Activated CD4-positive, alpha-beta T cell treated with anti-CD3 and anti-CD28 coated beads, Interleukin-2, Interleukin-6, amounts not matched to agents 100 ng/mL and 50 ng/mL, durations not matched to agents 16 hours and 8 hours (primary cell): ENCODE data around the gene NUDC.
"Not testable (repeated sequence)": the region's sequence is repeated elsewhere in the genome, so short reads cannot be mapped to it uniquely, and the experiment has no call there.

Source experiments
- DNase-seq: peaks from one replicate; pipeline ENCODE4 v3.0.0-alpha.2; 2020

The NUDC gene

DNA sequence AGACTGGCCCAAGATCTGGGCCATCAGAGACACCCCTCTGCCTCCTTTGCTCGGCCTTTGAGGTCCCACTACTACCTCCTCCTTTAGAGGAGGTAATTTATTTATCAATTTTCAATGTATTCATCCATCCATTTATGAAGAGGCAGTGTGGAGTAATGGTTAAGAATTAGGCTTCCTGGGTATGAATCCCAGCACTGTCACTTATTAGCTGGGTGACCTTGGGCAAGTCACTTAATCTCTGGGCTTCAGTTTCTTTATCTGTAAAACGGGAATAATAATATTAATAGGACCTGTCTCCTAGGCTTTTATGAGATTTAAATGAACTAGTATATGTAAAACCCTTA, 9.4 kb upstream of the NUDC start:
- DNase-seq: no peak

DNA sequence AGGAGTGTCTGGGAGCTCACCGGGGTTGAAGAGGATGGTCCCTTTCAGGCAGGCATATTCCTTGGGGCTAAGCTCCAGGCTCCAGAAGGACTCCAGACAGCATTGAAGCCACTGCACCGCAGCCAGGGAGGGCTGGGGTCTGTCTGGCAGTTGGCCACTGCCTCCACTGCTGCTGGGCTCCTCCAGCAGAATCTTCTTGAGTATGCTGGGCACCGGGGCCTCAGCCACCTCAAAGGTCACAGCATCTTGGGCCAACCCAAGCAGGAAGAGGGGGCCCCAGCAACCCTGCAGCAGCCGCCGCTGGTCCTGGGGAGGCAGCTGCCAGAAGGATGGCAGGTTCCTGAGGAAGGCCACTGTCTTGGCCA, 8.2 kb upstream of the NUDC start:
- DNase-seq: no peak

DNA sequence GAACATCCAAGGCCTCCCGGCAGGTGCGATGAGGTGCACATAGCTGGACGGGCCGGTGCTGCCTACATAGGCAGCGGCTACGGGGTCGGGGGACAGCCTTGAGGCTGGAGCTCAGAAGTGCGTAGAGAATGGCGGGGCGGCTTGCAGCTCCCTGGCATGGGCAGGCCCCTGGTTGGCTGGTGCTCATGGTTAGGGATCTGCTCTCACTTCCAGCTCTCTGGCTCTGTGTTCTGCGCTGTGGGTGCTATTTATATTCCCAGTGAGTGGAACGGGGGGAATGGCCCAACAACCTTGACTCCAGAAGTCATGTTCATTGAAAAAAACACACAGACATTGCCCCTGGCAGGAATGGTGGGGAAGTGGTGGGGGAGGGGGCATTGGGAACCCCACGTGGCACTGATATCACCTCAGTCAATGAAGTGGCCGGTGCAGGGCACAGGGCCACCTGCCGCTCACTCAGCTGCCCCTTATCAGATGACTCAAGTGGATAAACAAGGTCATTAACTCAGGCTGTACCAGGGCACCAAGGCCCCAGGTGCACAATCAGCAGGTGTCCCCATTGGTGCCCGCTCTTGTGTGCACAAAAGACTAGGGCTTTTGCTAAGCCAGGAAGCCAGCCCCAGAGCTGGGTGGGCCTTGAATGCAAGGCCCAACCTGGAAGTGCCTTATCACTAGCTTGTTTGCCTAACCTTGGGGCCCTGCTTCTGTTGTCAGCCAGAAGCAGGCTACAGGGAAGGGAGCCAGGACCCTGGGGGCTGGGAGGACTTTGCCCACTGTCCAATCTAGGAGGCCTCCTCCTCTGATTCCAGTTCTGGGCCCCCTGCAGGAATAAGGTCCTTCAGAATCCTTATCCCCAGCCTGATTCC, 7.6 kb upstream of the NUDC start, which contains the start of gene NR0B2:
NR0B2 (minus strand) TSS at position 222 of the 866 bp plus-strand sequence; CDS start at position 187, 35 bp downstream.
- no peak for DNase-seq

DNA sequence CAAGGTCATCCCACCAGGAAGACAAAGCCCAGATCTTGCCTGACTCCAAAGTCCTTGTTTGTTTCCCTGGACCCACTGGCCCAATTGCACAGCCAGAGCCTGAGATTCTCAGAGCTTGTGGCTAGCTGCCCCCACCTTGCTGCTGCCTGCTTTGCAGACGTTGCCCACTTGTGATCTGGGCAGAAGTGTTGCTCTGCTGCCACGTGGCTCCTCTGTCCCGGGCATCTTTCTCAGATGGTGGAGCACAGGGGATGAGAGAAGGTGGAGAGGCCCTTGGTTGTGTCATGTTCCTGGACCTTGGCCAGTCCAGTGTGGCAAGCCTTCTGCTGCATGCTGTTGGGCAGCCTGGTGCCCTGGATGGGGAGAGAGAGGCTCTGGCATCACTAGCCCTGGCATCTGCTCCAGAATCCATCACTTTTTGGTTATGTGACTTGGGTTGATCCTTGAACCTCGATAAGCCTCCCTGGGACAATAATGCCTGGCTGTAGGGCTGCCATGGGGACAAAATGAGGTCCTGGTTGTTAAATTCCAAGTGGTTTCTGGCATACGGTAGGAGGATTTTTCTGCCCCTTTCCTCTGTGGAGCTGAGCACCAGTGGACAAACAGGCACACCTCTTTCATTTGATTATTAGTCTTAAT, 6.2 kb upstream of the NUDC start:
- DNase-seq: no peak

DNA sequence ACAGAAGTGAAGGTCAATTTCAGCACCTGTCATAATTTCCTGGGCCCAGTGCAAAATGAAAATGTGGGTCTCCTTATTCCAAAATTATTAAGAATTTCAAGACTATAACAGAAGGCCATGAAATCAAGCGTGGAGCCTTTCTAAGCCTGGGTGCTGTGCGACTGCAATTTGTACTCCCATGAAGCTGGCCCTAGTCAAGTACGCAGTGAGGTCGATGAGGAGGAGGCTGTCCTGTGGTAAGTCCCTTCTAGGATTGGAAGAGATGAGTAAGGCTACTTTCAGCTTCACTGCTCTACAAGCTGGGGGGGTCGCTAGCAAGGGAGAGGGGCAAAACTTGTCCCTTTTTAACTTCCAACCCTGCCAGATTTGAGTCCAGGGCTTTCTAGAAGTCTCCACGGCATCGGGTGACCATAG, 410 bp upstream of the NUDC start:
- no peak for DNase-seq

DNA sequence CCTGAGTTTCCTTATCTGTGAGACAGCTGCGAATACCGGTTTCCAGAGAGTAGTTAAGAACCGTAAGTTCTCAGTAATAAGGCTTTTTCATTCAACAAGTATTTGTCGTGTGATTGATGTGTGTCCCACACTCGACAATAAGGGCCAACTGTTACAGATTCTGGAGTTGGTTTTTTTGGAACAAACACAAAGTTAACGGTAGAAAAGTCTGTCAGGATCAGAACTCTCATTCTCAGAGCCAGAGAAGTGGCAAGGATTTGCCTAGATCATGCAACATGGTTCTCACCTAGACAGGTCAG, 837 bp downstream of the NUDC start:
- DNase-seq: no peak

DNA sequence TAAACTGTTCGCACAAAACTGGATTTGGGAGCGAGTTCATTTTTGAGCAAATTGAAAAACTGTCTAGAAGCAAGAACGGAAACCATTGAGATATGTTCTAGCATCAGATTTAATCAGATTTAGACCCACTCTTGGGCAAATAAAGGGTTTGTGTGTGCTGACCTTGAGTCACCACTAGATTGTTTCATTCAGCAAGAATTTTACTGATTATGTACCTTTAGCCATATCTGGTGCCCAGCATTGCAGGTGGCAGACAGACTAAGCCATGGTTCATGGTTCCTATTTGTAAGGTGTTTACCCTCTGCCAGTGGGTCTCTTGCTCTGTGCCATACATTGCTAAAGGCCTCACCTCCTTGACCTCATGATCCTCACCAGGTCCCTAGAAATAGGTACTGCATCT, 1.4 kb downstream of the NUDC start:
- no peak for DNase-seq

DNA sequence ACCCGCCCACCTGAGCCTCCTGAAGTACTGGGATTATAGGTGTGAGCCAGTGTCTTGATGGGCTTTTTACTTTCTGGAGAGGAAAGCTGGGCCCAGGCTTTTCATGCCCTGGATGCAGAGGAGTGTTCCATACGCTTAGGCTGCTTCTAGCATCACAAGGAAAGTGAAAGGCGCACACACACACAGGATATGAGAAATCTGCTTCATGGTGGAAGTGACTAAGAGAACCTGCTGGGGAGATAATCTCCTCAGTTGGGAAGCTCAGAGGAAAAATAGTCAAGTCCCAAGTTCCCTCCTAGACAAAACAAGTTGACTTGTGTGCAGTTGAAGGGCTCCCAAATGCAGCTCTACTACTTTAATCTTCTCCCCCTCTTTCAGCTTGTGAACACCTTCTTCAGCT, 2.2 kb downstream of the NUDC start:
- peak; percentile 32 for DNase-seq

DNA sequence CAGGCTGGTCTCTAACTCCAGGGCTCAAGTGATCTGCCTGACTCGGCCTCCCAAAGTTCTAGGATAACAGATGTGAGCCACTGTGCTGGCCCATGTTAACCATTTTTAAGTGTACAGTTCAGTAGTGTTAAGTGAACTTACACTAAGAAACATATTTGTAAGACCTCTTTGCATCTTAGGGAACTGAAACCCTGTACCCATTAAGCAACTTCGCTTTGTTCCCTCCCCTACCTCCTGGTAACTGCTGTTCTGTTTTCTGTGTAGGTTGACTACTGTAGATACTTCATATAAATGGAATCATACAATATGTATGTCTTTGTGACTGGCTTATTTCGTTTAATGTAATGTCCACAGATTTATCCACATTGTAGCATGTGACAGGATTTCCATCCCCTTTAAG, 11.0 kb downstream of the NUDC start:
- DNase-seq: no peak

DNA sequence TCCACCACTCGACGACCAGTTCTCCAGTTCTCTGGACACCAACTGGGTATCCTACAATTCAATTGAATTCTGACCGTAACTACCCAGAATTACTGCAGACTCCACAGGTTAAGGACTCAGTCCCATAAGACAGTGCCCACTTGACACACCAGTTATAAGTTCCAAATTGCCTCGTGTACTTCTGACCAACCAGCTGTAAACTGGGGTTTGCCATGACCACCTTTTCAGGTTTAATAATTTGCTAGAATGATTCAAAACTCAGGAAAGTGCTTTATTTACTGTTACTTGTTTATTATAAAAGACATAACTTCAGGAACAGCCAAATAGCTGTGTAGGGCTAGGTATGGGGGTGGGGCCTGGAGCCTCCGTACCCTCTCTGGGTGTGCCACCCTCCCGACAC, 15.3 kb downstream of the NUDC start:
- DNase-seq: no peak

DNA sequence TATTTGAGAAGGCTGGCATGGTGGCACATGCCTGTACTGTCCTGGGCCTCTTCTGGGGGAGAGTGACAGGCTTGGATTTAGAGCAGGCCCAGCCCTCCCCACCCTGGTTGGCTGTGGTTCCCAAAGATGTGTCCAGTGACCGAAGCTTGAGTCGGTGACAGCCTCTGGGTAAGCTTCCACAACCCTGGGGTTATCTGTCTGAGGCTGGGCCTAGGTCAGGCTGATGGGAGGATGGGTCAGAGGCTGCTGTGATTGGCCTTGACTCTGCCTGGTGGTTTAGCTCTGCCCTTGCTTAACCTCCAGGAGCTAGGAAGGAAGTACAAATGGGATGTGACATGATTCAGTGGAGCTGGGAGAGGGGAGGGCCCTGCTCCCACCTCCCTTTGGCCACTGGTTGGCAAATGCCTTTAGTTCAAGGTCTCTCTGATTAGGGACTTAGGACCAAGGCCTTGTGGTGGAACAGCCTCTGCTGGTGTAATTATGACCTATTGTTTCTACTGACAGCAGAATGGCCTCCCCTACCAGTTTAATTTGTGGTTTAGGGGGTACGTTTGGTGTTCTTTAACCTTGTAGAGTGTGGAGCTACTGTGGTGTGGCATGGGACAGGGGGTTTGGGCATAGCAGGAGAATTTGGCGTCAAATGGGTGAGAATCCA, 16.6 kb downstream of the NUDC start:
- DNase-seq: no peak

DNA sequence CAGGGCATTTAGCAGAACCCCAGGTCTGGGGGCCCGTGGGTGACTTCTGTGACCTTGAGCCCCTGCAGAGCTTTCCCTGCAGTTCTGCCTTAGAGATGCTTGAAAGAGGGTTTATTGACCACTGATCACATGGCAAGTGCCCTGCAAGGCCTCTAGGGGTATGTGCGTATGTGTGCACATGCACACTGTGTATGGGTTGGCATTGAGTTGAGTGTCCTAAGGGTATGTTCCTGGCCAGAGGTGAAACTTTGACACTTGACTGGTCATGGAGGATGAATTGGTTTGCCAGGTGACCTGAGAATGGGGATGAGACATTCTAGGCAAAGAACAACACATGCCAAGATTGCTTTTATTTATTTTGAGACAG, 17.1 kb downstream of the NUDC start:
- no peak for DNase-seq

DNA sequence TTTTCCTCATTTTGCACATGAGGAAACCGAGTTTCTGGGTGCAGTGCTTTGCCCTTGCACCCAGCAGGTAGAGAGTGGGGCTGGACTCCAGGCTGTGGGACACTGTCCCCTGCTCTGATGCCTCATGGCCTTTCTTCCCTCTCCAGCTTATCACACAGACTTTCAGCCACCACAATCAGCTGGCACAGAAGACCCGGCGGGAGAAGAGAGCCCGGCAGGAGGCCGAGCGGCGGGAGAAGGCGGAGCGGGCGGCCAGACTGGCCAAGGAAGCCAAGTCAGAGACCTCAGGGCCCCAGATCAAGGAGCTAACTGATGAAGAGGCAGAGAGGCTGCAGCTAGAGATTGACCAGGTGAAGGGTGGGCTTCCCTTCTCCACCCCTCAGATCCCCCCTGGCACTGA, 19.8 kb downstream of the NUDC start:
- DNase-seq: no peak

DNA sequence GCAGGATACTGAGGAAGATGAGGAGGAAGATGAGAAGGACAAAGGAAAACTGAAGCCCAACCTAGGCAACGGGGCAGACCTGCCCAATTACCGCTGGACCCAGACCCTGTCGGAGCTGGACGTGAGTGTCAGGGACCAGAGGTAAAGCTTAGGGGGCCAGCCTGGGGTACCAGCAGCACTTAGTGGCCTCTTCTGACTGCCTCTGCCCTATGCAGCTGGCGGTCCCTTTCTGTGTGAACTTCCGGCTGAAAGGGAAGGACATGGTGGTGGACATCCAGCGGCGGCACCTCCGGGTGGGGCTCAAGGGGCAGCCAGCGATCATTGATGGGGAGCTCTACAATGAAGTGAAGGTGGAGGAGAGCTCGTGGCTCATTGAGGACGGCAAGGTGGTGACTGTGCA, 21.1 kb downstream of the NUDC start:
- DNase-seq: no peak

DNA sequence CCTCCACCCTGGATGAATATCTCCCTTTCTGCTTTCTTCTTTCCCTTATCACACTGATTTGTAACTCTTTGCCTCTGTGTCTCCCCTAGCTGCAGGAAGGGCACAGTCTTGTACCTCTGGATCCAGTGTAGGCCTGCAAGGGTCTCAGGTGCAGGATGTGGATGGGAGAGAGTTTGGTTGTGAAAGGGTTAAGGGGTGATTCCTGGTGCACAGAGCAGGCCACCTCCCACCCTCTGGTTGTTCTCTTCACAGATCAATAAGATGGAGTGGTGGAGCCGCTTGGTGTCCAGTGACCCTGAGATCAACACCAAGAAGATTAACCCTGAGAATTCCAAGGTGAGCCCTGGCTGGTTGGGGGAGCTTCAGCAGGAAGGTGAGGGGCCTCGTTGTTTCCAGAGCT, 23.6 kb downstream of the NUDC start:
- DNase-seq: no peak

DNA sequence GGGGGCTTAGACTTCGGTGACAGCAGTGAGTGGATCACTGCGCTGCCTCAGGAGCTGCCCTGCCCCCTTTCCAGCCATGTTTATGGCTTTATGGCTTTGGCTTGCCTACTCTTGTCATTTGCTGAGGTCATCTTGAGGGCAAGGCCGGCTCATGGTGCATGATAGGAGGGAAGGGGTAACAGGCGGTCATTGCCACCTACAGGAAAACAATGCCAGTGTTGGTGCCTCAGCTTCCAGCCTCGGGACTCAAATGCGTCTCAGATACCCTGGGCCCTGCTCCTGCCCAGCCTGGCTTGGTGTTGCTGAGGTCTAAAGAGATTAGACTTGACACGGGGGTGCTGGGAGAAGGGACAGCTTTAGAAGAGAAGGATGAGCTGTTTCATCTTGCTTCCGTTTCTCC, 24.2 kb downstream of the NUDC start:
- DNase-seq: no peak

DNA sequence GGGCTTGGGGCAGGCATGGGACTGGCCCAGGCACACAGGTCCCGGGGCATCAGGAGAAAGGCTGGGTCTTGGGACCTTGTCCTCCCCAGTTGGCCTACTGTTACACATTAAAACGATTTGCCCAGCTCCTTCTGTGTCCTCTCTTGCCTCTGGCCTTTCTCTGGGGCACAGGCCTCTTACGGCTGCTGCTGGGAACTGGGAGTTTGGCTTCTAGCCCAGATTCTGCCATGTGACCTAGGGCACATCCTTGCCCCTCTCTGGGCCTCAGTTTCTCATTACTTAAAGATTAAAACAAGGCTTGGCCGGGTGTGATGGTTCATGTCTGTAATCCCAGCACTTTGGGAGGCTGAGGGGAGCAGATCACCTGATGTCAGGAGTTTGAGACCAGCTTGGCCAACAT, 24.7 kb downstream of the NUDC start:
- no peak for DNase-seq

DNA sequence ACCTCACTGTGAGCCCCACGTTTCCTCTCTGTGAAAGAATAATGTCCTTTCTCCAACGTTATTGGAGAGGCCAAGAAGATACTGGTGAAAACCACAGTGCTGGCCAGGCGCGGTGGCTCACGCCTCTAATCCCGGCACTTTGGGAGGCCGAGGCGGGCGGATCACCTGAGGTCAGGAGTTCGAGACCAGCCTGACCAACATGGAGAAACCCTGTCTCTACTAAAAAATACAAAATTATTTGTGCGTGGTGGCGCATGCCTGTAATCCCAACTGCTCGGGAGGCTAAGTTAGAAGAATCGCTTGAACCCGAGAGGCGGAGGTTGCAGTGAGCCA, 27.1 kb downstream of the NUDC start:
- DNase-seq: not testable (repeated sequence)

DNA sequence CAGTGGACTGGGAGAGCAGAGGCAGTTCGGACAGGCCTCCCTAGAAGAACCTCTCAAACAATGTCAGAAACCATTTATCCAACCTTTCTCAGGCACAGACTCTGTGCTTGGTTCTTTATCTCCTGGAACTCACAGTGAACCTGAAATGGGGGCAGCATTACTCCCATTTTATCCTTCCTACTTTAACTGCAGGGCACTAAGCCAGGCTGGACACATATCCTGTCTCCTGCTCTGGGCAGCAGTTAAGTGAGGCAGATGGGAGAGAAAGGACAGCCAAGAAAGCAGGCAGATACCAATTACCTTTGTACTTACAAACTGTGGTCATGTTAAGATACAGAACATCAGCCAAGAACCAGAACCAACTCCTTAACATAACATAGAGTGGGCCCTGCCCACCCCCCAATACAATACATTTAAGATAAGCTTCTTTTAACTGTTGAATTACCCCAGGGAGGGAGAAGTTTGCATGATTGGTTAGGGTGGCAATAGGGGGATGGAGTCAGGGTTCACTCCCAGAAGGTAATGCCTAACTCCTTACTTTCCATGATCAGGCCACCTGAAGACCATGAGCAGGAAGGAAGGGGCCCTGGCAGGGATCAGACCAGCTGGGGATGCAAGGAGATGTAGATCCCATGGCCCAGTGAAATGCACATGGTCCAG, 27.9 kb downstream of the NUDC start:
- no peak for DNase-seq

DNA sequence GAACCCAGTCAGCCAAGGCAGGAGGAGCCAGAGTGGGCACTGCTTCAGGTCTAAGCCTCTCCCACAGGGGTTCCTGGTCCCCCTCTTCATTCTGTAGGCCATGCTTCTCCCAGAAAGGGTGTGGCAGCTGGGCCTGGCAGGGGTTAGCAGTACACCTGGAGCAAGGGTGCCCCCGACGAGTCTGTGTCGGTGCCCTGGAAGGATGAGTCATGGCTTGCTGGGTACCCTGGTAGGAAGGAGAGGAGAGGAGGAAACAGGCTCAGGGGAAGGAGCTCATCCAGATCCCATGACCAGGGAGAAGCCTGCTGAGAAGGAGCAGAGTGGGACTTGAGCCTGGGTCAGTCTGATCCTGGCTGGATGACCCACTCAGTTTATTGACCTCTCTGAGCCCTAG, 28.4 kb downstream of the NUDC start:
- DNase-seq: no peak

DNA sequence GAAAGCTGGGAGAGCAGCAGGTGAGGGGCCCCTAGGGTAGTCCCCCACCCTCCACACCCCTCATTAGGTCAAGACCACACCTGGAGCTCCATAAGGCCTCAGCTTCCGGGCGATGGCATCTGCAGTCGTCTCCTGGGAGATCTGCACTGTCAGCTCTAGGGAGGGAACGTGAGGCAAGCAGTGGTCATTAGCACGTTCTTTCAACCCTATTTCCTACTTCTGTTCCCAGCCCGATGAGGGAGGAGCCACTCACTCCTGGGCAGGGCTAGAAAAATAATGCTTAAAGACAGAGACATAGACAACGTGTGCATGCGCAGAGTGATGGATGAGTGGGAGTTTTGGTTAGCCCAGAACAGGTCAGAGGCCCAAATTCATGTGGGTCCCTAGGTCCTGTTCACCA, 29.1 kb downstream of the NUDC start:
- DNase-seq: no peak

DNA sequence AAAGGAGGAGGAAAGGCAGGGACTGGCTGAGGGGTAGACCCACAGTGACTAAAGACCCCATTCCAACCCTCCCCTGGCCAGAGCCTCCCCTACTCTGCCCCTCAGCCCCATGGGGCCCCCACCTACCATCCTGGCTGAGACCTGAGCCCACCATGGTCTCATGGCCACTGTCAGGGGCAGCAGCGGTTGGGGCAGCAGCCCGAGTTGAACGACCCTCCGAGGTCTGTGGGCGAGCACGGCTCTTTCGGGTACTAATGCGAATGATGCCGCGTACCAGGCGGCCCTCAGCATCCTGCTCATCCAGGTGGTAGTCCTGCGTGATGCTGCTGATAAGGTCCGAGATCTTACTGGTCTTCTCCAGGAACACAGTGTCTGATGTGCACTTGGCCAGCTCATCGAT, 29.7 kb downstream of the NUDC start:
- DNase-seq: no peak

DNA sequence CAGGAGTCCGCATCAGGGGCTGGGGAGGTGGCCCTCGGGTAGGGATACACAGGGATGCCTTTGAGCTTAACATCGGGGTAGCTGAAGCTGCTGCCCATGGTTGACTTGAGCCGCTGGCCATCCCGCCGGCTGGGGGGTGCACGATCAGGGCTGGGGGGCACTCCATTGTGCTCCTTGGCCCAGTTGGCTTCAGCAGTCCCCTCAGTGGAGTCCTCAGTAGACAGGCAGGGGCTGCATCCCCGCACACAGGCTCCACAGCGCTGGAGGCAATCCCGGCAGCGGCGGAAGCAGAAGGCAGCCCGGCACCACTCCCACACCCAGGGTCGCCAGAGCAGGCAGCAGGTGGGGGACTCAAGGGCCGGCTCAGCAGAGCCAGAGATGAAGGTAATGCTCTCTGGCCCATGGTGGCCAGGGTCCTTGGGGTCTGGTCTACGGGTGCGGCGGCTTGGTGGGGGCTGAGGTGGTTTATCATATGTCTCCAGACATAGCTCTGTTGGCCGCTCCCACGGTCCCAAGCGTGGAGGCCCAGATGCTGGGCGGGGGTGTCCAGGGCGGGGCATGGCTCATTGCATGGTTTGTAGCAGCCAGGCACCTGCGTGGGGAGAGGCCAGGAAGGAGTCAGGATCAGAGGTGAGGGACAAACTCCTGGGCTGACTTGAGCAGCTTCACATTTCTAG, 30.4 kb downstream of the NUDC start:
- DNase-seq: no peak

DNA sequence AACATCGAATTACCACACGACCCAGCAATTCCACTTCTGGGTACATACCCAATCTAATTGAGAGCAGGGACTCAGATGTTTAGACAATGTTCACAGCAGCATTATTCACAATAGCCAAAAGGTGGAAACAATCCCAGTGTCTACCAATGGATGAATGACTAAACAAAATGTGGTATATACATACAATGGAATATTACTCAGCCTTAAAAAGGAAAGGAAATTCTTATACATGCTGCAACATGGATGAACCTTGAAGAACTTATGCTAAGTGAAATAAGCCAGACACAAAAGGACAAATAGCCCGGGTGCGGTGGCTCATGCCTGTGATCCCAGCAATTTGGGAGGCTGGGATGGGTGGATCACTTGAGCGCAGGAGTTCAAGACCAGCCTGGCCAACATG, 31.8 kb downstream of the NUDC start:
- DNase-seq: no peak
